HL-60 (cell line): ENCODE results near the gene HEY2.

Source experiments
- DNase-seq, 2 experiments: peaks; one replicate each; pipeline ENCODE4 v3.0.0-alpha.2; 2010 to 2020; ENCODE audit warnings: low read depth in 1 of 2, low spot score in 1 of 2
- H3K27ac ChIP-seq: fragments of 250-450 bp; sonication (Bioruptor Pico); replicated peaks from 2 replicates; pipeline ENCODE4 v1.5.1; 2020; ENCODE audit warnings: mild to moderate bottlenecking, moderate library complexity
- H3K27me3 ChIP-seq: fragments of 250-450 bp; sonication (Bioruptor Pico); 2 replicates; pipeline ENCODE4 v1.5.1; 2021; ENCODE audit warnings: mild to moderate bottlenecking, moderate library complexity; ENCODE audit not compliant: insufficient read depth, poor library complexity, severe bottlenecking
- H3K4me3 ChIP-seq: replicated peaks from 2 replicates; pipeline ENCODE4 v1.5.1; 2011; ENCODE audit warnings: mild to moderate bottlenecking, control low read depth, low read length; ENCODE audit not compliant: insufficient read depth
- CTCF ChIP-seq: IDR thresholded peaks from one replicate; pipeline ENCODE4 v1.5.1; 2011; ENCODE audit warnings: low read length, control low read depth, inconsistent platforms; ENCODE audit not compliant: insufficient read depth
- GABPA ChIP-seq: IDR thresholded peaks from 2 replicates; pipeline ENCODE4 v1.6.1; 2012; ENCODE audit warnings: low read depth
- POLR2AphosphoS5 ChIP-seq: IDR thresholded peaks from 2 replicates; pipeline ENCODE4 v1.6.1; 2012; ENCODE audit warnings: low read depth
- REST ChIP-seq: IDR thresholded peaks from 2 replicates; pipeline ENCODE4 v1.6.1; 2012; ENCODE audit warnings: low read depth; ENCODE audit not compliant: insufficient replicate concordance
- SPI1 ChIP-seq: IDR thresholded peaks from 2 replicates; pipeline ENCODE4 v1.6.1; 2012; ENCODE audit warnings: low read depth, mild to moderate bottlenecking, borderline replicate concordance

Gene HEY2

GRCh38 chr6:125752773-125753172 lies 3.3 kb downstream of the HEY2 start:
- no peak for DNase-seq
- no peak overlapping the region for H3K27ac ChIP-seq
- TF ChIP-seq GABPA (no peak), REST (no peak), SPI1 (no peak), POLR2AphosphoS5 (no peak), CTCF (no peak)
- H3K27me3 ChIP-seq: peaks cover 42% of the 10 kb centered on the region
- no peak overlapping the region for H3K4me3 ChIP-seq

- DNase-seq: no peak
- Histone ChIP-seq H3K4me3 (no peak overlapping the region), H3K27ac (no peak overlapping the region), H3K27me3 (peaks cover 36% of the 10 kb centered on the region)
- TF ChIP-seq REST (no peak), GABPA (no peak), SPI1 (no peak), CTCF (no peak), POLR2AphosphoS5 (no peak)
Measured at GRCh38 chr6:125753218-125753936, 3.9 kb downstream of the HEY2 start.

GRCh38 chr6:125753937-125754259 lies 4.5 kb downstream of the HEY2 start:
- Histone ChIP-seq H3K27me3 (peaks cover 35% of the 10 kb centered on the region), H3K4me3 (no peak overlapping the region)
- DNase-seq: no peak

More at GRCh38 chr6:125753937-125754259, 4.5 kb downstream of the HEY2 start:
- TF ChIP-seq GABPA: no peak
- TF ChIP-seq POLR2AphosphoS5: no peak
- TF ChIP-seq CTCF: no peak
- TF ChIP-seq SPI1: no peak
- no peak for TF ChIP-seq REST
- no peak overlapping the region for H3K27ac ChIP-seq
